K562 (cell line): Measurements from ENCODE around the gene TDRKH. TPM values are rescaled to one million over a fixed set of nuclear protein-coding genes. Genes with fewer than 3 reads are reported as not detected.

ENCODE experiments used
- ATAC-seq: fragments of 200-7000 bp; cut with Tn5 transposase; 3 replicates; pipeline ENCODE4 v1.9.1; 2020; ENCODE audit warnings: moderate library complexity
- BruUV-seq: library from RNA; stranded (reverse); fragments of 400-500 nt; replicated peaks from 2 replicates; lab custom pipeline; 2021; lab: Mats Ljungman, UMichigan
- CTCF ChIA-PET: fragments of 300-600 bp; formaldehyde crosslinking; extraction: SDS; loops from one replicate; lab custom pipeline; 2021; ENCODE audit warnings: low intra/inter-chr PET ratio; lab: Yijun Ruan, JAX
- POLR2A ChIA-PET: fragments of 300-600, 350-650 bp; sonication (Branson Sonifier 250); formaldehyde crosslinking; extraction: SDS; loops from one replicate; lab custom pipeline; 2021; ENCODE audit warnings: antibody characterized with exemption, inconsistent platforms; lab: Yijun Ruan, JAX
- DNase-seq, 4 experiments: peaks; one replicate each; pipeline versions ENCODE4 v3.0.0 to v3.0.0-alpha.2; 2011 to 2018; ENCODE audit warnings: low spot score in 3 of 4, mixed read lengths in 3 of 4; ENCODE audit errors: extremely low read depth in 1 of 4
- FAIRE-seq: peaks from 2 replicates; lab custom pipeline; 2011; peaks lifted over from hg19 to GRCh38; lab: Jason Lieb, UNC
- H2AFZ ChIP-seq: 2 replicates; pipeline ENCODE4 v1.6.0; 2011; ENCODE audit warnings: low read depth, low read length, control low read depth, inconsistent platforms
- H3K27ac ChIP-seq: fragments of 200-600 bp; 3 replicates; pipeline ENCODE4 v1.8.0; 2011; ENCODE audit warnings: low read depth, mild to moderate bottlenecking, control low read depth, inconsistent platforms, low read length, moderate library complexity, mixed read lengths; ENCODE audit errors: extremely low read depth
- H3K27me3 ChIP-seq, 2 experiments: fragments of 300-600 bp in 1 of 2; 2 replicates in 1 of 2; 3 replicates in 1 of 2; pipeline versions ENCODE4 v1.6.0 to v1.8.0; 2011; ENCODE audit warnings: inconsistent platforms in 2 of 2, low read length in 2 of 2, mild to moderate bottlenecking in 1 of 2, mixed read lengths in 1 of 2, moderate library complexity in 1 of 2; ENCODE audit not compliant: control insufficient read depth in 2 of 2, insufficient read depth in 2 of 2
- H3K36me3 ChIP-seq: fragments of 300-600 bp; 3 replicates; pipeline ENCODE4 v1.8.0; 2011; ENCODE audit warnings: mild to moderate bottlenecking, low read length, inconsistent platforms; ENCODE audit not compliant: control insufficient read depth, insufficient read depth
- H3K4me1 ChIP-seq, 2 experiments: fragments of 200-600 bp in 1 of 2; replicated peaks in 1 of 2; 2 replicates in 1 of 2; 3 replicates in 1 of 2; pipeline versions ENCODE4 v1.5.1 to v1.8.0; 2011; ENCODE audit warnings: inconsistent platforms in 2 of 2, low read length in 2 of 2, mild to moderate bottlenecking in 1 of 2, mixed read lengths in 1 of 2, moderate library complexity in 1 of 2; ENCODE audit not compliant: control insufficient read depth in 2 of 2, insufficient read depth in 2 of 2
- H3K4me2 ChIP-seq: 2 replicates; pipeline ENCODE4 v1.6.1; 2011; ENCODE audit warnings: low read length, control low read depth, inconsistent platforms, mixed read lengths; ENCODE audit not compliant: insufficient read depth
- H3K4me3 ChIP-seq: fragments of 200-600 bp; sonication (generic), shearing (Covaris generic); 2 replicates; pipeline ENCODE4 v1.5.1; 2016; ENCODE audit warnings: control low read depth, inconsistent platforms
- H3K79me2 ChIP-seq: fragments of 200-600 bp; 3 replicates; pipeline ENCODE4 v1.8.0; 2011; ENCODE audit warnings: low read length, inconsistent platforms; ENCODE audit not compliant: control insufficient read depth, insufficient read depth
- H3K9ac ChIP-seq, 2 experiments: 2 replicates each; pipeline versions ENCODE4 v1.6.0 to v1.6.1; 2011; ENCODE audit warnings: low read depth in 2 of 2, low read length in 2 of 2, control low read depth in 1 of 2, inconsistent platforms in 1 of 2, mild to moderate bottlenecking in 1 of 2, mixed read lengths in 1 of 2; ENCODE audit not compliant: insufficient read depth in 1 of 2
- H3K9me1 ChIP-seq: one replicate; pipeline ENCODE4 v1.6.0; 2011; ENCODE audit warnings: inconsistent platforms, mild to moderate bottlenecking, low read length, moderate library complexity; ENCODE audit not compliant: control insufficient read depth, insufficient read depth
- H3K9me3 ChIP-seq: replicated peaks from 2 replicates; pipeline ENCODE4 v1.5.1; 2011; ENCODE audit warnings: low read depth, low read length, inconsistent platforms; ENCODE audit not compliant: control insufficient read depth, insufficient read depth
- H4K20me1 ChIP-seq: replicated peaks from 2 replicates; pipeline ENCODE4 v1.6.1; 2011; ENCODE audit warnings: low read length, inconsistent platforms, mixed read lengths; ENCODE audit not compliant: control insufficient read depth, insufficient read depth
- EP300 ChIP-seq: IDR thresholded peaks from 2 replicates; pipeline ENCODE4 v1.6.1; 2012; ENCODE audit warnings: low read length, improper control_type of control experiment
- ILF3 ChIP-seq: fragments of 450-650 bp; IDR thresholded peaks from 2 replicates; pipeline ENCODE4 v1.6.1; 2018; ENCODE audit warnings: antibody characterized with exemption, mild to moderate bottlenecking, moderate library complexity, borderline replicate concordance
- MEF2A ChIP-seq: IDR thresholded peaks from 2 replicates; pipeline ENCODE4 v1.6.1; 2011; ENCODE audit warnings: low read depth, mild to moderate bottlenecking, low read length, moderate library complexity; ENCODE audit not compliant: control insufficient read depth
- NR2C2 ChIP-seq, 2 experiments: fragments of 200-800 bp in 1 of 2; sonication (Bioruptor generic) in 1 of 2; sonication (generic) in 1 of 2; formaldehyde crosslinking in 1 of 2; IDR thresholded peaks; 2 replicates each; pipeline versions ENCODE4 v1.6.1 to v1.8.0; 2016 to 2022; ENCODE audit warnings: mild to moderate bottlenecking in 1 of 2, missing compliant biosample characterization in 1 of 2, missing genetic modification characterization in 1 of 2, missing genetic modification reagents in 1 of 2
- RBM14 ChIP-seq: fragments of 200-400 bp; formaldehyde crosslinking; IDR thresholded peaks from 2 replicates; pipeline ENCODE4 v1.6.1; 2018; ENCODE audit warnings: low read depth, mild to moderate bottlenecking, low read length, moderate library complexity, borderline replicate concordance; ENCODE audit not compliant: insufficient read depth
- SP2 ChIP-seq: IDR thresholded peaks from 2 replicates; pipeline ENCODE4 v1.6.1; 2011; ENCODE audit warnings: mild to moderate bottlenecking, low read depth, low read length, moderate library complexity; ENCODE audit not compliant: poor library complexity, severe bottlenecking; ENCODE audit errors: extremely low read depth
- TRIM24 ChIP-seq, 2 experiments: fragments of 450-650 bp; IDR thresholded peaks; 2 replicates each; pipeline ENCODE4 v1.6.1; 2016
- ZNF431 ChIP-seq: sonication (generic); formaldehyde crosslinking; IDR thresholded peaks from 2 replicates; pipeline ENCODE4 v1.8.0; 2022; ENCODE audit warnings: mild to moderate bottlenecking, missing genetic modification reagents
- ZNF507 ChIP-seq: conservative IDR thresholded peaks from 2 replicates; pipeline ENCODE4 v1.6.1; 2017; ENCODE audit warnings: missing genetic modification characterization, missing compliant biosample characterization
- WGBS: fragments of 100-300 bp; shearing (Covaris generic); methylation state at CpG from one replicate; pipeline ENCODE4 v1.1.6; 2016; ENCODE audit warnings: low coverage, mixed read lengths; ENCODE audit not compliant: insufficient coverage; ENCODE audit errors: missing lambda C conversion rate; 5-methylcytosine and 5-hydroxymethylcytosine counted together
- in situ Hi-C: fragments of 300-500 bp; cut with MboI; formaldehyde crosslinking; loops from 4 replicates; pipeline ENCODE4 v1.15.0; 2018; ENCODE audit warnings: inconsistent platforms, mixed read lengths
- intact Hi-C: fragments of 100-400 bp; cut with micrococcal nuclease; formaldehyde crosslinking; loops from 2 replicates; pipeline ENCODE4 v1.14.2; 2022
- polyA plus RNA-seq, 8 experiments: library from polyadenylated mRNA; depleted of rRNA in 4 of 8; stranded (reverse) in 5 of 8; unstranded in 3 of 8; fragments of >200 nt; fragmentation: Nextera tagmentation in 2 of 8; fragmentation: Illumina TruSeq in 1 of 8; extraction: Ambion mirVana in 2 of 8; extraction: Trizol in 1 of 8; gene quantifications; 2 replicates each; pipeline versions ENCODE4 v1.2.1 to v1.2.3, GENCODE V29; 2011 to 2014; ENCODE audit warnings: inconsistent platforms in 1 of 8, missing spikeins in 1 of 8
- total RNA-seq, 7 experiments: library from RNA; depleted of rRNA in 6 of 7; stranded (reverse); fragments of >200 nt in 6 of 7; fragmentation: Illumina TruSeq in 2 of 7; extraction: Trizol in 2 of 7; gene quantifications; 2 replicates each; pipeline versions ENCODE4 v1.2.1 to v1.2.3, GENCODE V29; 2011 to 2021; ENCODE audit warnings: low replicate concordance in 1 of 7
- TF ChIP-seq, protein P1 (sequence below), 2 experiments: fragments of 450-650 bp in 1 of 2; sonication (generic) in 1 of 2; formaldehyde crosslinking; conservative IDR thresholded peaks; 2 replicates each; pipeline versions ENCODE4 v1.4.0 to v1.8.1; 2020 to 2022; ENCODE audit warnings: mild to moderate bottlenecking in 1 of 2, missing genetic modification reagents in 1 of 2

The TDRKH gene
- total and polyA plus RNA-seq, 9 of the 15 experiments (the other 6 are each of a cell fraction or from before 2014, with no cell fraction given), result 4.3 to 21.3 (median 8.4) TPM

DNA sequence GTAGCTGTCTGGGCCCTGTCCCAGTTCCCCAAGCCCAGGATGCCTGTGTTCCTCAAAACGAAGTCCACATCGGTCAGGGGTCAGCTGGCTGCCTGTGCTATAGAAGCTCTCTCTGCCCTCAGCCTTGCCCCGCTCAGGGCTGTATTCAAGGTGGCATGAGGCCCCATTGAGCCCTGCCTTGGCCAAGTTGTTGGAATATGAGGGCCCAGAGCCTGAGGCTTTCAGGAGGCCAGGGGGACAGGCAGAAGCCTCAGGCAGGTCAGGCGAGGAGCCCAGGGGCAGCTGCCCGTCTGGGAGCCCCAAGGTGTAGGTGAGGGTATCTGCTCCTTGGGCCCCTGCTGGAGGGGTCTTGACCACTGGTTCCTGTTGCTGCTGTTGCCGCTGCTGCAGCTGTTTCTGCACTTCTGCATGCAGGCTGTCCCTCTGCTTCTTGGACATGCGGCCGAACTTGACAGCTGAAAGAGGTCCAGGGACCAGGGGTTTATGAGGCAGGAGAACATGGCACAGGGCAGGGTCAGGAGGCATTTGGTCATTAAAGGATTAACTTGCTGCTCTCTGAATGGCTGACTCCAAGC, 24.8 kb upstream of the TDRKH start:
- TF ChIP-seq MEF2A, result no peak
- no peak for TF ChIP-seq RBM14
- CTCF ChIA-PET, result no interaction called here
- H4K20me1 ChIP-seq, result peaks cover 10% of the 10 kb centered on the region; the same call in 1 of the 2 replicates
- H3K79me2 ChIP-seq, result no peaks in the 10 kb centered on the region
- no TSS peak for BruUV-seq
- no peak for DNase-seq
- peaks cover 69 to 80% of the 10 kb centered on the region in 2 experiments for H3K27me3 ChIP-seq
- in situ Hi-C loops (no loop called here), intact Hi-C loops (no loop called here)
- no peaks in the 10 kb centered on the region for H3K36me3 ChIP-seq
- H3K9me3 ChIP-seq, result no peaks in the 10 kb centered on the region
- no peak overlapping the region for H3K27ac ChIP-seq
- no peak overlapping the region for H3K9ac ChIP-seq
- WGBS, result 2% methylated on average over 8 of the region's 8 CpGs
- H3K9me1 ChIP-seq, result no peaks in the 10 kb centered on the region
- POLR2A ChIA-PET, result interaction anchor here (0.7 to 1.1 kb wide), 2 partner anchors 13 kb away, joined by 3 to 5 read pairs; no protein-coding TSS in a partner anchor
- no peak overlapping the region for H3K4me3 ChIP-seq
- ATAC-seq, result no peak
- no peak overlapping the region for H2AFZ ChIP-seq
- H3K4me1 ChIP-seq, result no peaks in the 10 kb centered on the region
- no peak for FAIRE-seq
- no peak overlapping the region for H3K4me2 ChIP-seq

DNA sequence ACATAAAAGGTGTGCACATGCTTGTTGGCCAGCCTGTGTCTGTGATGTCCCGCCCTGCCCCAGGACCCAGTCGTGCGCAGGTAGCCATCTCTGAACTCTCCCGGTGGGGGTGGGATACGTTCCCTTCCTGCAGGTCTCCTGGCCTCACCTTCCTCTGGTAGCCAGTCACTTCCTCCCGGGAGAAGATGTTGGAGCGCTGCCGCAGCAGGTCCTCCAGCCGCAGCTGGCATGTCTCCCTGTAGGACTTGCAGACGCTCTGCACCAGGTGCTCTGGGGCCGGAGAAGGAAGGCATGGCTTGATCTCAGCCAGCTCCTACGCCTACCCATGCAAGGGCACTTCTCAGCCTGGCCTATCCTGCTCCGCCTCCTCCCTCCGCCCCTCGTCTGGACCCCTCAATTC, 24.1 kb upstream of the TDRKH start:
- no peaks in the 10 kb centered on the region for H3K9me3 ChIP-seq
- H3K4me1 ChIP-seq, result no peaks in the 10 kb centered on the region
- no peak overlapping the region for H3K4me3 ChIP-seq
- H4K20me1 ChIP-seq, result peaks cover 5% of the 10 kb centered on the region; the same call in 1 of the 2 replicates
- POLR2A ChIA-PET, result interaction anchor here (0.7 to 1.1 kb wide), 2 partner anchors 13 to 14 kb away, joined by 3 to 5 read pairs; no protein-coding TSS in a partner anchor
- no peak for ATAC-seq
- peaks cover 73 to 78% of the 10 kb centered on the region in 2 experiments for H3K27me3 ChIP-seq
- no peak for FAIRE-seq
- WGBS, result 9% methylated on average over 10 of the region's 15 CpGs
- H3K79me2 ChIP-seq, result no peaks in the 10 kb centered on the region
- no peak for DNase-seq
- no peak overlapping the region for H2AFZ ChIP-seq
- H3K9me1 ChIP-seq, result no peaks in the 10 kb centered on the region
- H3K9ac ChIP-seq, result no peak overlapping the region
- H3K27ac ChIP-seq, result no peak overlapping the region
- TF ChIP-seq NR2C2 (CRISPR knock-in tag; IDR thresholded peaks at IDR 0.05) (no peak), NR2C2 (tag; IDR thresholded peaks at IDR 0.05) (no peak), SP2 (no peak), ZNF507 (tag) (no peak), ILF3 (no peak), EP300 (no peak), TRIM24 (IDR thresholded peaks at IDR 0.05) (no peak), ZNF431 (CRISPR knock-in tag) (peak; percentile 72; the same call in 1 of the 2 replicates)
- TF ChIP-seq, protein P1, sequence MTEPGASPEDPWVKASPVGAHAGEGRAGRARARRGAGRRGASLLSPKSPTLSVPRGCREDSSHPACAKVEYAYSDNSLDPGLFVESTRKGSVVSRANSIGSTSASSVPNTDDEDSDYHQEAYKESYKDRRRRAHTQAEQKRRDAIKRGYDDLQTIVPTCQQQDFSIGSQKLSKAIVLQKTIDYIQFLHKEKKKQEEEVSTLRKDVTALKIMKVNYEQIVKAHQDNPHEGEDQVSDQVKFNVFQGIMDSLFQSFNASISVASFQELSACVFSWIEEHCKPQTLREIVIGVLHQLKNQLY (CRISPR knock-in tag; conservative IDR thresholded peaks at IDR 0.05), result no peak
- TF ChIP-seq, all 486 proteins: peak for 1
- BruUV-seq, result no TSS peak
- H3K36me3 ChIP-seq, result no peaks in the 10 kb centered on the region
- in situ Hi-C loops, result no loop called here
- H3K4me2 ChIP-seq, result no peak overlapping the region
- intact Hi-C loops, result no loop called here
- CTCF ChIA-PET, result no interaction called here
